NAMALWA (cell line): ENCODE results near the gene MEGF8.

Source experiments
- DNase-seq: peaks from one replicate; pipeline ENCODE4 v3.0.0-alpha.2; 2015; ENCODE audit warnings: low spot score

Gene MEGF8

GRCh38 chr19:42386974-42387707 is 61.7 kb downstream of the MEGF8 start:
- DNase-seq: peak; percentile 78

- no peak for DNase-seq
Observed at GRCh38 chr19:42388851-42389489, 63.5 kb downstream of the MEGF8 start.

GRCh38 chr19:42389899-42390298 is 64.5 kb downstream of the MEGF8 start, which contains the start of gene CNFN:
Gene CNFN (minus strand): TSS chr19:42390297. CDS start chr19:42389037, 1,260 bp downstream.
- DNase-seq: no peak

DNA sequence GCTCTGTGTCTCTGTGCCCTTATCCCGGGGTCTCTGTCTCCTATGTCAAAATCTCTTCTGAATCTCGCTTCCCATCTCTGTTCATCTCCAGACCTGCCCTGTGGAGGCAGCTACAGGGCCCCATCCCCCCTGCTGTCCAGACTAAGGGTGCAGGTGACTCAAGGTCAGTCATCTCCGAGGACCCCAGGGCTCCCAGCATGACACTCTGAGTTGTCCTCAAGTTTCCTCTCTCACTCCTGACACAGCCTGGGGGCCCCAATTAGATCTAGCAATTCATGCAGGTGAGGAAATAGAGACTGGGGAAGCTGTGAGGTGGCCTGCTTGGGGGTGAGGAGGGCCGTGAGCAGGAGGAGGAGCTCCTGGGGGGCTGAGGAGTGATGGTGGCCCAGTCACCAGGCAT is 66.7 kb downstream of the MEGF8 start:
- DNase-seq: no peak

GRCh38 chr19:42394751-42395150 is 69.3 kb downstream of the MEGF8 start:
- no peak for DNase-seq

DNA sequence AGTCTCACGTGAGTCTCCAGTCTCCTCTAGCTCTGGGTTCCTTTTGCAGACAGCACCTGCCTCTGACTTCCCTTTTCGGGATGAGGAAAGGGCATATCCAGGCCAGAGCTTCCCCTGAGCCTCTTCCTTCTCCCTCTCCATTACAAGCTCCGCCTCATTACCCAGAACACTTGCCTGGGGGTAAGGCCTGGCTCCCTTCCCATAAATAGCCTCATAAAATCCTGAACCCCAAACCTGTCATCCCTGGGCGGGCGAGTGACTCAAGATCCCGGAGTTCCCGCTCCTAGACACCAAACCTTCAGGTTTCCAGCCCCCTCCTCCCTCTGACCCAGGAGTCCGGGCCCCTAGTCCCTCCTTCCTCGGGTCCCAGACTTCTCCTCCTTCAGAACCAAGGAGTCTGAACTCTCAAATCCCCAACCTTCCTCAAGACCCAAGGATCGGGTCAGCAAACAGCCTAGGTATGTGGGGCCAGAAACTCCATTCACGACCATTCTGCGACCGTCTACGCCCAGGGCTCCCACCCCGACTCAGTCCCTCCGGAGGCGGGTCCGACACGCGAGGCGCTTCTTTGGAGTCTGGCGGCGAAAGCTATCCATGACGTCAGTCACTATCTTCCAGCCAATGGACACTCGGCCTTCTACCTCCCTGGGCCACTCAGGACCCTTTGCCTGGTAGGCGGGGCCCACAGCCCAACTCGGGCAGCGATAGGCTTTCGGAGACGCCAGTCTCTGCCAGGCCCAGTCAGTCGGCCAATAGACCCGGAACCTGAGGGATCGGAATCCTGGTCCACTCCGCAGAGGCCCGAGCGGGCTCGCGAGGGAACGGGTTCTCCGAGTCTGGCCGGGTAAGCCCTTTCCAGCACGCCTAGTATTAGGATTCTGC is 71.2 kb downstream of the MEGF8 start:
- DNase-seq: peak; percentile 99

DNA sequence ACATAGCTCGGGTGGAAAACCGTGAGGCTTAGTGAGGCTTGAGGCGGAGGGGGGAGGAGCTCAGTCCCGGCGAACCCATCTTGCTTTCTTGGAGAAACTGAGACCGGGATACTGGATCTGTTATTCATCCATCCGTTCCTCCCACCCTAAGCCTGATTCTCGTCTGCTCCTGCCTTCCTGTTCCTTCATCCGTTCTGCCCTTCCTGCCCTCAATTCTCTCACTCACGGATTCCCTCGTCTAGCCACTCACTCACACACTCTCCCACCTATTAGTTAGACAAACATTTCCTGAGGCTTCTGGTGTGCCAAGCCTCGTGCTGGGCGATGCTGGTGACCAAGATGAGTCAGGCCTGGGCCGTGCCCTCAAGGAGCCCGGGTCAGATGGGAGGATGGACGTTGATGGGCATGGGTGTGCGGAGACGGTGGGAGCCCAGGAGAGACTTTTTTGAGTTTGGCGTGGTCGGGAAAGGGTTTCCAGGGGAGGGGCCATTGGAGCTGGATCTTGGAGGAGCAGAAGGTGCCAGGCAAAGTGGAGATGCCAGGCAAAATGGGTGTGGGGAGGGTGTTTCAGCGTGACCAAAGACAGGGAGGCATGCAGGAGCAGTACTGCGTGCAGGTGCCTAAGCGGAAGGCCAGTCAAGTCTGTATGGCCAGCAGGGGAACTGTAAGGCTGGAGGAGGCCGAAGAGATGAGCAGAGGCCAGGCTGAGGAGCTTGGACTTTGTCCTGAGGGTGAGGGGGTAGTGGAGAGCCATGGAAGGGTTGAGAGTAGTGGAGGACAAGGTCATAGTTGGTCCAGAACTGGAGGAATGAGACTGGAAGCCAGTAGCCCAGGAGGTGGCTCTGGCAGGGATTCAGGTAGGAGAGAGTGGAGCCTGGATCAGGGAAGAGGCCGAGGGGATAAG is 72.1 kb downstream of the MEGF8 start:
- no peak for DNase-seq

DNA sequence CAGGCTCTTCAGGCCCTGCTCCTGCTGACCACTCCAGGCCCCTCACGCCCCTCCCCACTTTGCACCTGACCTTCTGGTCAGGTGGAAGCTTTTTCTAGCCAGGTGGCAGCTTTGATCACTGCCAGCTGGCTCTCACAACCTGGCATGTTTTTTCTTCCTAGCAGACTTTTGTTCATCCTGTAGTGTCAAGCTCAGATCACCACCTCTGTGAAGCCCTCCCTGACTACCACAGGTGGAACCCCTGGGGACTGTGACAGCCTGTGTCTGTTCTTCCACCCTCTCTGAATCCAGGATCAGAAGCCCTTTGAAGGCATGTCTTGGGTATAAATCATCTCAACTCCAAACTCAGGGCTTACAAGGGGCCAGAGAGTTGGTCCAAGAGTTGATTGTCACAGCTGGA is 75.0 kb downstream of the MEGF8 start:
- no peak for DNase-seq

- DNase-seq: peak; percentile 78
Observed at GRCh38 chr19:42401365-42402303, 76.2 kb downstream of the MEGF8 start.

- DNase-seq: no peak
Observed at GRCh38 chr19:42402376-42403116, 77.1 kb downstream of the MEGF8 start.

DNA sequence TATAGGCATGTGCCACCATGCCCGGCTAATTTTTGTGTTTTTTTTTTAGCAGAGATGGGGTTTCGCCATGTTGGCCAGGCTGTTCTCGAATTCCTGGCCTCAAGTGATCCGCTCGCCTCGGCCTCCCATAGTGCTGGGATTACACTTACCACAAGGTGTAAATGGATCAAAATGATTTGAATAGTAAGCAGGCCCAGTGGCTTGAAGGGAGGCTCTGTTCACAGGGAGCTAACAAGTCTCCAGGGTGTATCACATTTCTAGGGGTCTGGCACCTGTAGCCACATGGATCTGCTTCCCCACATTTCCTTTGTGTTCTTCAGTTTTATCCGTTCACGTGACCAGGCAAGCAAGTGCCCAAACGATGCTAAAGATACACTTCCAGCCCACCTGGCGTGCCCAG is 78.2 kb downstream of the MEGF8 start:
- no peak for DNase-seq

DNA sequence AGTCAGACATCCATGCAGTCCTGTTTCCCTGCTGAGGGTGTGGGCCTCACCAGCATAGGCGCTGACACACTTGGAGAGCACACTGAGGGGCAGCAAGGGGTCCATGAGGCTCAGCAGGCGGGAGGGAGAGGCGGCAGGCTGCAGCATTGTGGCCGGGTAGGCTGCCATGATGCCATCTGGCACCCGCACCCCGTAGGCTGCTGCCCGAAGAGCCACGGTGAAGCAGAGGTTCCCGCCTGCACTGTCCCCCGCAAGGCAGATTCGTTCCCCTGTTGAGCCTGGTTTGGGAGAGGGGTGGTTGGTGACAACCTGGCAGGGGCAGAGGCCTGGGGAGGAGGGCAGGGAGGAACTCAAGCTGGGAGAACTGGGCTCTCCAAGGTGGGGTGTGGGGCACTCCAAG is 80.7 kb downstream of the MEGF8 start:
- DNase-seq: no peak

DNA sequence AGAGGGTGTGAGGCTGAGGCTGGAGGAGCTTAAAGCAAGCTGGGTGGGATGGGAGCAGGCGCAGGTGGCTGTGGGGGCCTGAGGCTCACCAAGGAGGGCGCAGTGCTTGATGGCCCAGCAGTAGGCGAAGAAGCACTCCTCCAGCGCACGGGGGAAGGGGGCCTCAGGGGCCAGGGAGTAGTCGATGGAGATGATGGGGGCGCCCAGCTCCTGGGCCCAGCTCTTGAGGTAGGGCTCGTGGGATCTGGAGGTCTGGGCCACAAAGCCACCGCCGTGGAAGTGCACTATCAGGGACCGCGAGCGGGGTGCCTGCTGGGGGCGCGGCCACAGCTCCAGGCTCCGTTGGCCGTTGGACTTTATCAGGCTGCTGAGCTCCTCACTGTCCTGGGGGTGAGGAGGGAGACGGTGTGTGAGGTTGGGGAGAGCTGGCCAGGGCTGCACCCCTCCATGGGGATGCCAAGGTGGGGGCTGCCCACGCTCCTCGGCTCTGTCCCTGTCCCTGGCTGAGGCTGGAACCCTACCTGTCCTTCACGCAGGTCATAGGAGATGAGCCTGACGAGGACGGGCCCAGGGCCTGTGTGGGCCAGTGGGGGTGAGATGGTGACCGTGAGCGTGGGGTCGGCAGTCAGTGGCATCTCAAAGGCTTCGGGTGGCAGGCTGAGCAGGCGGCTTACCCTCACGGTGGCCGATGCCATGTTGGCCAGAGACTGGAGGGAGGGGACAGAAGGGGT is 81.8 kb downstream of the MEGF8 start:
- no peak for DNase-seq

- no peak for DNase-seq
Observed at GRCh38 chr19:42407816-42408175, 82.4 kb downstream of the MEGF8 start.

GRCh38 chr19:42409477-42409876 is 84.0 kb downstream of the MEGF8 start:
- DNase-seq: no peak

- DNase-seq: no peak
Observed at GRCh38 chr19:42410371-42410770, 84.9 kb downstream of the MEGF8 start.

DNA sequence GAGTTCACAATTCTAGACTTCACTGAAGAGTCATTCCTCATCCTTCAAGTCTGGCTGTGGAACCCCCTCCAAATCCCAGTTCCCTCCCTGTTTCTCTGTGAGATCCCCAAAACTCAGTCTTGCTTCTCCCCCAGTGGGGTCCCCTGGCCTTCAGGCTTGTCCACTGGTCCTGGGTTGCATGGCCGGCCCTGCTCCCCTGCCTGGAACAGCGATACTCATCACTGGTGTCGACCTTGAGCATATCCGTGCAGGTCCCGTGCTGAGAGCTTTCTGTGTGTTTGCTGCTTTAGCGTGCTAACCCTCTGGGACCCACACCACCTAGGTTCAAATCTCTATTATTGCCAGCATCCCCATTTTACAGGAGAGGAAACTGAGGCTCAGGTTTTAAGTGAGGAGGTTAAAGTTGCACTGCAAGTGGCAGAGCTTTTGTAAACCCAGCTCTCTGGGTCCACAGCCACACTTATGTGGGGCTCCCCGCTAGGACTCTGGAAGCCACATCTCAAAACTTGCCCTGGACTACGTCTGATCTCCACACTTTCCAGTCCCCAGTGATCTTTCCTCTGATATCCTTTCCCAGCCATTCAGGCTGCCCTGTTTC is 86.2 kb downstream of the MEGF8 start:
- DNase-seq: no peak

DNA sequence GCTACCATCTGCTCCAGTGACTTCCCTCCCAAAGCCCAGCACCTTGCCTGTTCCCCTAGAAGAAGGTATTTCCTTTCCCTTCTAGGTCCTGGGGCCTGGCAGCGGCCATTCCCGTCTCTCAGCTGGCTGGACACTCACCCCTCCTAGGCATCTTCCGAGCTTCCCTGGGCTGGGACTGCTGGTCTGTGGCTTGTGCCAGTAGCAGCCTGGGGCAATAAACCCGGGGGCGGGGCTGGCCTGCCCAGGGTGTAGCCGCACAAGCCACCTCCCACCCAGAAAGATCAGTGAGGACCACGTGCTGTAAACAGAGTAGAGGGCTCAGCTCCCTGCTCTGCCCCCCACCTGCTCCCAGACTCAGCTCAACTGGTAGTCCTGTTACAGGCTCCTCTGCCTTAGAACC is 86.8 kb downstream of the MEGF8 start:
- DNase-seq: no peak

DNA sequence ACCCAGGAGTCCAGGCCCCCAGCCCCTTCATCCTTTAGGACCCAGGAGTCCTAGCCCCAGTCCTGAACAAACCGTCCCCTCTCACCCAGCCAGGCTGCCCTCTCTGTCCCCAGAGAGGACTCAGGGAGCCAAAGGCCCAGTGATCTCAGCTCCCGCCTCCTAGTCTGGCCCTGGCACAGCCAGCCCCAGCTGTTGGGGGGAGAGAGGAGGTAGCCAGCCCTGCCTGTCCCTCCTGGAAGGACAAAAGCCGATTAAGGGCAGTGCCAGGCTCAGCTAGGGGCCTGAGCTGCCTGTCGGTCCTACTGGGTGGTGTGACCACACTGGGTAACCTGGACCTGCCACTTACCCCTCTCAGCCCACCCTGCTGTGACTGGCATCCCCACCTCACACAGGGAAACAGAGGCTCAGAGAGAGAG is 87.2 kb downstream of the MEGF8 start:
- no peak for DNase-seq
